Cardiac fibroblast (primary cell): ENCODE results near the gene SEMA3A.
A peak's percentile ranks its signal among the peaks of the same experiment; 100 is the strongest.

Experiments used
- DNase-seq, 2 donors: peaks; one replicate each; pipeline versions ENCODE4 v3.0.0 to v3.0.0-alpha.2; 2010; ENCODE audit warnings: low read depth in 2 of 2
- H3K4me3 ChIP-seq, 2 donors: replicated peaks in 1 of 2; 1 replicate in 1 of 2; 2 replicates in 1 of 2; pipeline ENCODE4 v1.5.1; 2011; ENCODE audit warnings: low read depth in 2 of 2, low read length in 2 of 2, mild to moderate bottlenecking in 2 of 2, moderate library complexity in 1 of 2
- TF ChIP-seq, protein P1 (sequence below): IDR thresholded peaks from one replicate; pipeline ENCODE4 v1.5.1; 2011; ENCODE audit warnings: low read depth, mild to moderate bottlenecking, low read length, inconsistent platforms

Gene SEMA3A

DNA sequence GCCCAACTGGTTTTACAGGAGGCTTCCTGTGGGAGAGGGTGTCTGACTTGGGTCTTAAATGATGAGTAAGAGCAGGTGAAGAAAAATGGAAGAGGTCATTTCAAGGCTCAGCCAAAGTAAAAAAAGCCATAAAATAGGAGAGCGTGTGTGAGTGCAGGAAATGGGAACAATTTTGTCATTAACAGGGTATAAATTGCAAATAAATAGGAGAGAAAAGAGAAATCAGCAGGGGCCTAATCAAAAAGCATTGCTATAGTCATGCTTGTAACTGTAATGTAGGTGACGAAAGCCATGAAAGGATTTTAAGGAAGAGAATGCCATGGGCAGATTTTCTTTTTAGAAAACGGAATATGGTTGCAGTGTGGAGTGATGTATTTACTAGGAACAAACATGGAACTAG lies 15.7 kb upstream of the SEMA3A start:
- no peak overlapping the region for H3K4me3 ChIP-seq
- no peak for DNase-seq
- TF ChIP-seq, protein P1, sequence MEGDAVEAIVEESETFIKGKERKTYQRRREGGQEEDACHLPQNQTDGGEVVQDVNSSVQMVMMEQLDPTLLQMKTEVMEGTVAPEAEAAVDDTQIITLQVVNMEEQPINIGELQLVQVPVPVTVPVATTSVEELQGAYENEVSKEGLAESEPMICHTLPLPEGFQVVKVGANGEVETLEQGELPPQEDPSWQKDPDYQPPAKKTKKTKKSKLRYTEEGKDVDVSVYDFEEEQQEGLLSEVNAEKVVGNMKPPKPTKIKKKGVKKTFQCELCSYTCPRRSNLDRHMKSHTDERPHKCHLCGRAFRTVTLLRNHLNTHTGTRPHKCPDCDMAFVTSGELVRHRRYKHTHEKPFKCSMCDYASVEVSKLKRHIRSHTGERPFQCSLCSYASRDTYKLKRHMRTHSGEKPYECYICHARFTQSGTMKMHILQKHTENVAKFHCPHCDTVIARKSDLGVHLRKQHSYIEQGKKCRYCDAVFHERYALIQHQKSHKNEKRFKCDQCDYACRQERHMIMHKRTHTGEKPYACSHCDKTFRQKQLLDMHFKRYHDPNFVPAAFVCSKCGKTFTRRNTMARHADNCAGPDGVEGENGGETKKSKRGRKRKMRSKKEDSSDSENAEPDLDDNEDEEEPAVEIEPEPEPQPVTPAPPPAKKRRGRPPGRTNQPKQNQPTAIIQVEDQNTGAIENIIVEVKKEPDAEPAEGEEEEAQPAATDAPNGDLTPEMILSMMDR = no peak

DNA sequence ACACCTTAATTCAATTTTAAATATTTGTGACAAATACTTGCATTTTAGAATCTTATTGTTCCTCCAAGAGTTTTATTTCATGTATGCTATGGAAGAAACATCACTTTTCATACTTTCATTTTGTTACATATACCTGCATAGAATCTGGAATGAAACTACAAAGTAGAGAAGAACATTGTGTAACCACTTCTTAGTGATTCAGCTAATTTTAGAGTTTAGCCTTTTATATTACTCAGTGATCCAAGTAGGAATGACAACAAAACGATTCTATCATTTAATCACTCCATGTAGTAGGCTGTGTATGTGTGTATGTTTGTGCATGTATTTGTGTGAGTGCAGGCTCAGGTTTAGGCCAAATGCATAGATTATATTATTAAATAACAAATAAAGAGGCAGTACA lies 14.4 kb upstream of the SEMA3A start:
- TF ChIP-seq, protein P1 = no peak
- DNase-seq = peak in 1 of 2 donors; percentile 22
- no peak overlapping the region for H3K4me3 ChIP-seq

DNA sequence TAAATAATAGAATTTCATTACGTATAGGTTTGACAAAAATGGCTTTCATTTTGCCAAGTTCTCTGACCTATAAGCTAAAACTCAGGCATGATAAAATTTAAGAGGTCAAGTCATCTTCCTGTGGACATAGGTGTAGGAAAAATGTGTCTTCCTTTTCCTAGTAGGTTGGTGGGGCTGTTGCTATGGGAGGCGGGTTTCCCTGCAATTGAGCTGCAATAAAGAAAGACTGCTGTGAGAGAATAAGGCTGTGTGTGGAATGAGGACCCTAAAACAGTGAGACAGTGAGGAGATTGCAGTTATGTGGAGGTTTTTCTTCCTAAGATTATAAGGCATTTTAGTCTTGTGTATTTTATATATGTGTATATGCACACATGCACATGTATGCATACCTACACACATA lies 13.0 kb upstream of the SEMA3A start:
- no peak overlapping the region for H3K4me3 ChIP-seq
- no peak for DNase-seq
- TF ChIP-seq, protein P1 = no peak

DNA sequence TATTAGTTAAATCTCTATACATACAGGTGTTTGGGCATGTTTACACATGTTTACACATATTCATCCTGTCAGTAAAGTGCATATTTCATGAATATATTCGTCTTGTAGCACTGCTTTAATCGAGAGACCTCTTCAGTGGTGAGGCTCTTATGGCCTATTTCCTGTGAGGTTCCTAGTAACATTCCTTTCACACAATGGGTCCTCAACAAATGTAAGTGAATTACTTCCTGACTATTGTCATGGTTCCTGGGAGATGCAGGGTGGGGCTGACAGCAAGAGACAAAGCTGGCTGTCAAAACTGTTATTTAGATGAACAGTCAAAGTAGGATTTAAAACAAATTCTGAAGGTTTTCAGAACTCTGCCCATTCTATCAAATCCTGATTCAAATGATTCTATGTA lies 12.4 kb upstream of the SEMA3A start:
- no peak overlapping the region for H3K4me3 ChIP-seq
- DNase-seq = peak; percentile 14 to 54

DNA sequence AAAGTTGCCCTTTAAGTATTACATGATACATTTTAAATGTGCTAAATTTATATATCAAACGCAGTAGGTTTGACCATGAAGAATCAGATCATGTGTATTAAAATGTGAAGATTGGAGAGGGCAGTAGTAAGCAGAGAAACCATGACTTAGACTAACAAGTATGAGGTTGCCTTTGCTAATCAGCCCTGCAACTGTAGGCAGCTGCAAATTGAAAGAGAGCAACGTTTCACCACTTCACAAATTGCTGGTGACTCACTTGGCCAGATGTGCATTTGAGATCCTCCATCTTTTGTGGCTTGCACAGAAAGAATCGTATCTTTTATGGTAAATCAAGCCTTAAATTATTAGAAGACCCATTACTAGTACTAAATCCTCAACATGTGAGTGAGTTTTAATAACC lies 10.1 kb upstream of the SEMA3A start:
- DNase-seq = peak; percentile 40 to 59

More for the DNA sequence above, 12.4 kb upstream of the SEMA3A start:
- TF ChIP-seq, protein P1 = no peak

DNA sequence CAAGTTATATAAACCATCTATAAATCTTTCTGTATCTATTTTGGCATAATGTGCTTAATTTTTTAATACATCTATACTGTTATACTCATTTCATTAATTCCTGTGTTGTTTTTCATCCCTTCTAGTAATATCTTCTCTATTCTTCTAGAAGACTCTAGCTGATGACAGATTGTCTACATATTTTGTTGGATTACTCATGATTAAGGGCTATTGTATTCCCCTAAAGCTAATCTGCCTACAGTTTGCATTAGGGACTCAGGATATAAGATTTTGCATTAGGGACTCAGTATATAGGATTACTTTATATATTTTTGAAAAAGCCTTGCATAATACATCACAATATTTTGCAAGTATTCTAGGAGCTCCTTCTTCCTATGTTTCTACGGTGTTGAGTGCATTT lies 8.3 kb upstream of the SEMA3A start:
- no peak overlapping the region for H3K4me3 ChIP-seq
- DNase-seq = peak in 1 of 2 donors; percentile 44
- TF ChIP-seq, protein P1 = no peak

More for the DNA sequence above, 10.1 kb upstream of the SEMA3A start:
- no peak overlapping the region for H3K4me3 ChIP-seq
- TF ChIP-seq, protein P1 = no peak

DNA sequence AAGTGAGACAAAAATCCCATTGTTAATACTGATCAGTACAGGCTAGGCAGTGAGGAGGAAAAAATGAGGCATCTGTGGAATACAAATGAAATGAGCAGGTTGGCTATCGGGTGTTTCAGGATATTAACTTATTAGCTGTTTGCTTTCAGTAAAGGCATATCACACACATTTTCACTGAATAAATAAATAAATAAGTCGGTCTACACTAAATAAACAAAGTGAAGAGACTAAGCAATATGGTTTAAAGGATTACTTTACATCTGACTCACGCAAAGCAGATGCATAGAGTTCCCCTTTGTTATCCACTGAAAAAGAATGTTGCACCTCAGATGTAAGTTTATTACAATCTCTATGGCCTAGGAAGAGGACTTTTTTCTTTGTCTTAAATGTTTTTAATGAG lies 6.3 kb upstream of the SEMA3A start:
- peak in 1 of 2 donors; percentile 38 for DNase-seq
- TF ChIP-seq, protein P1 = no peak
- H3K4me3 ChIP-seq = no peak overlapping the region
